K562 (cell line): ENCODE results near the gene FUT2. TPM values are rescaled to one million over a fixed set of nuclear protein-coding genes. Genes with fewer than 3 reads are reported as not detected.

Experiments used
- ARID2 ChIP-seq: fragments of 450-650 bp; IDR thresholded peaks from 2 replicates; pipeline ENCODE4 v1.6.1; 2017; ENCODE audit warnings: antibody characterized with exemption, mild to moderate bottlenecking
- ASH1L ChIP-seq: fragments of 450-650 bp; IDR thresholded peaks from 2 replicates; pipeline ENCODE4 v1.6.1; 2018; ENCODE audit warnings: borderline replicate concordance, mild to moderate bottlenecking, low read depth; ENCODE audit not compliant: partially characterized antibody
- BCL6 ChIP-seq: fragments of 250-450 bp; sonication (Bioruptor Pico); IDR thresholded peaks from 2 replicates; pipeline ENCODE4 v1.4.0; 2020
- GABPA ChIP-seq: fragments of 200-800 bp; sonication (Bioruptor generic); conservative IDR thresholded peaks from 2 replicates; pipeline ENCODE4 v1.6.1; 2016; ENCODE audit warnings: low read depth, missing genetic modification characterization, missing compliant biosample characterization
- KLF10 ChIP-seq: fragments of 250-450 bp; sonication (Bioruptor Pico); IDR thresholded peaks from 2 replicates; pipeline ENCODE4 v1.6.1; 2021; ENCODE audit warnings: matching md5 sums
- MYBL2 ChIP-seq, 2 experiments: fragments of 450-650 bp in 1 of 2; sonication (generic) in 1 of 2; formaldehyde crosslinking in 1 of 2; IDR thresholded peaks; 2 replicates each; pipeline versions ENCODE4 v1.6.1 to v1.8.1; 2017 to 2022; ENCODE audit warnings: borderline replicate concordance in 1 of 2, inconsistent platforms in 1 of 2, low read depth in 1 of 2, mild to moderate bottlenecking in 1 of 2, missing genetic modification reagents in 1 of 2, moderate library complexity in 1 of 2
- MYC ChIP-seq, 2 experiments: fragments of 250-450 bp in 1 of 2; sonication (Bioruptor Pico) in 1 of 2; IDR thresholded peaks; 2 replicates each; pipeline versions ENCODE4 v1.5.1 to v1.6.1; 2012 to 2021; ENCODE audit warnings: low read depth in 2 of 2, borderline replicate concordance in 1 of 2, improper control_type of control experiment in 1 of 2, low read length in 1 of 2, mild to moderate bottlenecking in 1 of 2, moderate library complexity in 1 of 2
- NRF1 ChIP-seq, 2 experiments: fragments of 450-650 bp; IDR thresholded peaks in 1 of 2; conservative IDR thresholded peaks in 1 of 2; 2 replicates each; pipeline ENCODE4 v1.6.1; 2014; ENCODE audit warnings: mild to moderate bottlenecking in 2 of 2
- PHB2 ChIP-seq: fragments of 450-650 bp; IDR thresholded peaks from 2 replicates; pipeline ENCODE4 v1.6.1; 2017; ENCODE audit warnings: low read depth
- RUNX1 ChIP-seq: sonication (generic); IDR thresholded peaks from 2 replicates; pipeline ENCODE4 v1.6.1; 2016; ENCODE audit warnings: antibody characterized with exemption, low read depth
- SREBF1 ChIP-seq: fragments of 150-350 bp; IDR thresholded peaks from 2 replicates; pipeline ENCODE4 v1.6.1; 2014; ENCODE audit warnings: antibody characterized with exemption, low read depth, low read length, borderline replicate concordance
- STAT5B ChIP-seq: fragments of 250-450 bp; sonication (Bioruptor Pico); IDR thresholded peaks from 2 replicates; pipeline ENCODE4 v1.8.0; 2021; ENCODE audit warnings: mild to moderate bottlenecking, inconsistent platforms
- TFAM ChIP-seq: fragments of 250-450 bp; sonication (Bioruptor Pico); conservative IDR thresholded peaks from 2 replicates; pipeline ENCODE4 v1.5.0; 2021; ENCODE audit warnings: mild to moderate bottlenecking, moderate library complexity
- ZKSCAN8 ChIP-seq: fragments of 200-800 bp; sonication (Bioruptor generic); IDR thresholded peaks from 2 replicates; pipeline ENCODE4 v1.6.1; 2016; ENCODE audit warnings: missing genetic modification characterization, missing compliant biosample characterization
- ZNF224 ChIP-seq: sonication (generic); formaldehyde crosslinking; IDR thresholded peaks from 2 replicates; pipeline ENCODE4 v1.8.0; 2022; ENCODE audit warnings: mild to moderate bottlenecking, missing genetic modification reagents
- ZNF445 ChIP-seq: fragments of 250-450 bp; sonication (Bioruptor Pico); IDR thresholded peaks from 2 replicates; pipeline ENCODE4 v1.4.0; 2020; ENCODE audit warnings: low read depth, mild to moderate bottlenecking, moderate library complexity
- ZNF586 ChIP-seq: fragments of 450-650 bp; formaldehyde crosslinking; conservative IDR thresholded peaks from 2 replicates; pipeline ENCODE4 v1.4.0; 2020; ENCODE audit warnings: mild to moderate bottlenecking, moderate library complexity
- ZNF77 ChIP-seq: fragments of 250-450 bp; sonication (Bioruptor Pico); IDR thresholded peaks from 2 replicates; pipeline ENCODE4 v1.5.0; 2020
- polyA plus RNA-seq, 8 experiments: library from polyadenylated mRNA; depleted of rRNA in 4 of 8; stranded (reverse) in 5 of 8; unstranded in 3 of 8; fragments of >200 nt; fragmentation: Nextera tagmentation in 2 of 8; fragmentation: Illumina TruSeq in 1 of 8; extraction: Ambion mirVana in 2 of 8; extraction: Trizol in 1 of 8; gene quantifications; 2 replicates each; pipeline versions ENCODE4 v1.2.1 to v1.2.3, GENCODE V29; 2011 to 2014; ENCODE audit warnings: inconsistent platforms in 1 of 8, missing spikeins in 1 of 8
- total RNA-seq, 7 experiments: library from RNA; depleted of rRNA in 6 of 7; stranded (reverse); fragments of >200 nt in 6 of 7; fragmentation: Illumina TruSeq in 2 of 7; extraction: Trizol in 2 of 7; gene quantifications; 2 replicates each; pipeline versions ENCODE4 v1.2.1 to v1.2.3, GENCODE V29; 2011 to 2021; ENCODE audit warnings: low replicate concordance in 1 of 7
- TF ChIP-seq, protein P1 (sequence below): fragments of 200-800 bp; sonication (Bioruptor generic); IDR thresholded peaks from 2 replicates; pipeline ENCODE4 v1.6.1; 2016; ENCODE audit warnings: missing genetic modification characterization, missing compliant biosample characterization
- TF ChIP-seq, protein P2 (sequence below): sonication (generic); formaldehyde crosslinking; IDR thresholded peaks from 2 replicates; pipeline ENCODE4 v1.8.0; 2022; ENCODE audit warnings: mild to moderate bottlenecking, low read depth, missing genetic modification reagents
- TF ChIP-seq, protein P3 (sequence below): fragments of 450-650 bp; conservative IDR thresholded peaks from 2 replicates; pipeline ENCODE4 v1.6.1; 2016; ENCODE audit warnings: missing genetic modification characterization, low read depth, mild to moderate bottlenecking, control low read depth, missing compliant biosample characterization

Gene FUT2
- total and polyA plus RNA-seq, 9 of the 15 experiments (the other 6 are each of a cell fraction or from before 2014, with no cell fraction given): 0.03 to 0.04 TPM; not detected in 7

DNA sequence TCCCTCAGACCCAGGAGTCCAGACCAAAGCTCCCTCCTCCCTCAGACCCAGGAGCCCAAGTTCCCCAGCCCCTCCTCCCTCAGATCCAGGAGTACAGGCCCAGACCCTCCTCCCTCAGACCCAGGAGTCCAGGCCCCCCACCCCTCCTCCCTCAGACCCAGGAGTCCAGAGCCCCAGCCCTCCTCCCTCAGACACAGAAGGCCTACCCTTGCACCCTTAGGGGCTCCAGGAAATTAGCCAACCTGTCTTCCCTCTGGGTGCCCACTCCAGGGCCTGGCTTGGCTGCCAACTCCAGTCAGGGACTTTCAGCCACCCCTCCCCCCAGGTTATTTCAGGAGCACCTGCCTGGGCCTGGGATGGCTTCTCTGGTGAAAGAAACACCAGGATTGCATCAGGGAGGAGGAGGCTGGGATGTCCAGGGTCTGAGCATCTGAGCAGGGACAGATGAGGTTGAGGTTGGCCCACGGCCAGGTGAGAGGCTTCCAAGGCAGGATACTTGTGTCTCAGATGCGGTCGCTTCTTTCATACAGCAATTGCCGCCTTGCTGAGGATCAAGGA lies 59.4 kb downstream of the FUT2 start, which contains the start of gene FGF21 (continued):
- TF ChIP-seq ZNF445 (CRISPR knock-in tag): no peak
- TF ChIP-seq ARID2: no peak
- TF ChIP-seq, protein P1, sequence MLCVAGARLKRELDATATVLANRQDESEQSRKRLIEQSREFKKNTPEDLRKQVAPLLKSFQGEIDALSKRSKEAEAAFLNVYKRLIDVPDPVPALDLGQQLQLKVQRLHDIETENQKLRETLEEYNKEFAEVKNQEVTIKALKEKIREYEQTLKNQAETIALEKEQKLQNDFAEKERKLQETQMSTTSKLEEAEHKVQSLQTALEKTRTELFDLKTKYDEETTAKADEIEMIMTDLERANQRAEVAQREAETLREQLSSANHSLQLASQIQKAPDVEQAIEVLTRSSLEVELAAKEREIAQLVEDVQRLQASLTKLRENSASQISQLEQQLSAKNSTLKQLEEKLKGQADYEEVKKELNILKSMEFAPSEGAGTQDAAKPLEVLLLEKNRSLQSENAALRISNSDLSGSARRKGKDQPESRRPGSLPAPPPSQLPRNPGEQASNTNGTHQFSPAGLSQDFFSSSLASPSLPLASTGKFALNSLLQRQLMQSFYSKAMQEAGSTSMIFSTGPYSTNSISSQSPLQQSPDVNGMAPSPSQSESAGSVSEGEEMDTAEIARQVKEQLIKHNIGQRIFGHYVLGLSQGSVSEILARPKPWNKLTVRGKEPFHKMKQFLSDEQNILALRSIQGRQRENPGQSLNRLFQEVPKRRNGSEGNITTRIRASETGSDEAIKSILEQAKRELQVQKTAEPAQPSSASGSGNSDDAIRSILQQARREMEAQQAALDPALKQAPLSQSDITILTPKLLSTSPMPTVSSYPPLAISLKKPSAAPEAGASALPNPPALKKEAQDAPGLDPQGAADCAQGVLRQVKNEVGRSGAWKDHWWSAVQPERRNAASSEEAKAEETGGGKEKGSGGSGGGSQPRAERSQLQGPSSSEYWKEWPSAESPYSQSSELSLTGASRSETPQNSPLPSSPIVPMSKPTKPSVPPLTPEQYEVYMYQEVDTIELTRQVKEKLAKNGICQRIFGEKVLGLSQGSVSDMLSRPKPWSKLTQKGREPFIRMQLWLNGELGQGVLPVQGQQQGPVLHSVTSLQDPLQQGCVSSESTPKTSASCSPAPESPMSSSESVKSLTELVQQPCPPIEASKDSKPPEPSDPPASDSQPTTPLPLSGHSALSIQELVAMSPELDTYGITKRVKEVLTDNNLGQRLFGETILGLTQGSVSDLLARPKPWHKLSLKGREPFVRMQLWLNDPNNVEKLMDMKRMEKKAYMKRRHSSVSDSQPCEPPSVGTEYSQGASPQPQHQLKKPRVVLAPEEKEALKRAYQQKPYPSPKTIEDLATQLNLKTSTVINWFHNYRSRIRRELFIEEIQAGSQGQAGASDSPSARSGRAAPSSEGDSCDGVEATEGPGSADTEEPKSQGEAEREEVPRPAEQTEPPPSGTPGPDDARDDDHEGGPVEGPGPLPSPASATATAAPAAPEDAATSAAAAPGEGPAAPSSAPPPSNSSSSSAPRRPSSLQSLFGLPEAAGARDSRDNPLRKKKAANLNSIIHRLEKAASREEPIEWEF: no peak
- TF ChIP-seq KLF10: no peak
- TF ChIP-seq ZNF586 (CRISPR knock-in tag): no peak
- TF ChIP-seq, protein P2, sequence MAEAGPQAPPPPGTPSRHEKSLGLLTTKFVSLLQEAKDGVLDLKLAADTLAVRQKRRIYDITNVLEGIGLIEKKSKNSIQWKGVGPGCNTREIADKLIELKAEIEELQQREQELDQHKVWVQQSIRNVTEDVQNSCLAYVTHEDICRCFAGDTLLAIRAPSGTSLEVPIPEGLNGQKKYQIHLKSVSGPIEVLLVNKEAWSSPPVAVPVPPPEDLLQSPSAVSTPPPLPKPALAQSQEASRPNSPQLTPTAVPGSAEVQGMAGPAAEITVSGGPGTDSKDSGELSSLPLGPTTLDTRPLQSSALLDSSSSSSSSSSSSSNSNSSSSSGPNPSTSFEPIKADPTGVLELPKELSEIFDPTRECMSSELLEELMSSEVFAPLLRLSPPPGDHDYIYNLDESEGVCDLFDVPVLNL: no peak
- TF ChIP-seq SREBF1: no peak
- peak; percentile 91 for TF ChIP-seq MYC (IDR thresholded peaks at IDR 0.05; ENCODE audit: low read depth, low read length)
- no peak for TF ChIP-seq MYC (CRISPR knock-in tag; IDR thresholded peaks at IDR 0.05; ENCODE audit: borderline replicate concordance, low read depth)
- TF ChIP-seq ZNF224 (CRISPR knock-in tag): no peak
- TF ChIP-seq GABPA (tag): no peak
- TF ChIP-seq PHB2: no peak
- TF ChIP-seq MYBL2 (IDR thresholded peaks at IDR 0.05; ENCODE audit: low read depth): no peak
- TF ChIP-seq MYBL2 (CRISPR knock-in tag; IDR thresholded peaks at IDR 0.05; ENCODE audit: borderline replicate concordance): no peak
- TF ChIP-seq ZKSCAN8 (CRISPR knock-in tag): no peak
- TF ChIP-seq NRF1 (conservative IDR thresholded peaks at IDR 0.05 in 1 of 2, IDR thresholded peaks at IDR 0.05 in 1 of 2): peak in 1 of 2 experiments; percentile 26; a peak in 1 of 4 replicates
- TF ChIP-seq ZNF77 (CRISPR knock-in tag): no peak
- TF ChIP-seq BCL6 (CRISPR knock-in tag): no peak
- no peak for TF ChIP-seq STAT5B (CRISPR knock-in tag)
- TF ChIP-seq TFAM (CRISPR knock-in tag): no peak
- no peak for TF ChIP-seq RUNX1
- no peak for TF ChIP-seq ASH1L
- TF ChIP-seq, protein P3, sequence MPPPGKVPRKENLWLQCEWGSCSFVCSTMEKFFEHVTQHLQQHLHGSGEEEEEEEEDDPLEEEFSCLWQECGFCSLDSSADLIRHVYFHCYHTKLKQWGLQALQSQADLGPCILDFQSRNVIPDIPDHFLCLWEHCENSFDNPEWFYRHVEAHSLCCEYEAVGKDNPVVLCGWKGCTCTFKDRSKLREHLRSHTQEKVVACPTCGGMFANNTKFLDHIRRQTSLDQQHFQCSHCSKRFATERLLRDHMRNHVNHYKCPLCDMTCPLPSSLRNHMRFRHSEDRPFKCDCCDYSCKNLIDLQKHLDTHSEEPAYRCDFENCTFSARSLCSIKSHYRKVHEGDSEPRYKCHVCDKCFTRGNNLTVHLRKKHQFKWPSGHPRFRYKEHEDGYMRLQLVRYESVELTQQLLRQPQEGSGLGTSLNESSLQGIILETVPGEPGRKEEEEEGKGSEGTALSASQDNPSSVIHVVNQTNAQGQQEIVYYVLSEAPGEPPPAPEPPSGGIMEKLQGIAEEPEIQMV (tag): no peak
